Panc1 (cell line): Measurements from ENCODE around the gene SIGLEC7. TPM values are rescaled to one million over a fixed set of nuclear protein-coding genes. Genes with fewer than 3 reads are reported as not detected.

Experiments used
- ATAC-seq: fragments of 200-7000 bp; cut with Tn5 transposase; 2 replicates; pipeline ENCODE4 v1.9.1; 2020; ENCODE audit warnings: mild to moderate bottlenecking, moderate library complexity
- BruUV-seq: library from RNA; stranded (reverse); fragments of 400-500 nt; replicated peaks from 2 replicates; lab custom pipeline; 2021; lab: Mats Ljungman, UMichigan
- CTCF ChIA-PET: fragments of 300-600 bp; sonication (Branson Sonifier 250); formaldehyde crosslinking; loops from one replicate; lab custom pipeline; 2022; ENCODE audit warnings: antibody characterized with exemption; lab: Charles Lee
- POLR2A ChIA-PET: fragments of 300-600 bp; sonication (Branson Sonifier 250); formaldehyde crosslinking; loops from one replicate; lab custom pipeline; 2022; ENCODE audit warnings: antibody characterized with exemption; lab: Charles Lee
- DNase-seq: peaks from one replicate; pipeline ENCODE4 v3.0.0-alpha.2; 2010; ENCODE audit warnings: low read depth, low spot score
- H3K27ac ChIP-seq: 2 replicates; pipeline ENCODE4 v1.5.1; 2011; ENCODE audit warnings: mild to moderate bottlenecking, low read length, inconsistent platforms
- H3K27me3 ChIP-seq: fragments of 200-500 bp; sonication (Bioruptor generic); 2 replicates; pipeline ENCODE4 v1.6.0; 2014; ENCODE audit warnings: low read length, inconsistent platforms; ENCODE audit not compliant: control insufficient read depth, insufficient read depth
- H3K36me3 ChIP-seq: fragments of 200-500 bp; sonication (Bioruptor generic); 2 replicates; pipeline ENCODE4 v1.5.1; 2014; ENCODE audit warnings: inconsistent platforms, mild to moderate bottlenecking, low read length, moderate library complexity; ENCODE audit not compliant: control insufficient read depth, insufficient read depth
- H3K4me1 ChIP-seq: 2 replicates; pipeline ENCODE4 v1.5.1; 2011; ENCODE audit warnings: inconsistent platforms, mild to moderate bottlenecking, low read length, moderate library complexity; ENCODE audit not compliant: control insufficient read depth, insufficient read depth
- H3K4me3 ChIP-seq, 2 experiments: 2 replicates each; pipeline ENCODE4 v1.5.1; 2011 to 2012; ENCODE audit warnings: low read depth in 2 of 2, low read length in 2 of 2, mild to moderate bottlenecking in 2 of 2, inconsistent platforms in 1 of 2, moderate library complexity in 1 of 2
- H3K9me3 ChIP-seq: fragments of 200-500 bp; sonication (Bioruptor generic); 2 replicates; pipeline ENCODE4 v1.5.1; 2014; ENCODE audit warnings: low read depth, mild to moderate bottlenecking, inconsistent platforms, low read length, moderate library complexity; ENCODE audit not compliant: control insufficient read depth, insufficient read depth
- POLR2AphosphoS5 ChIP-seq: IDR thresholded peaks from 2 replicates; pipeline ENCODE4 v1.6.1; 2012; ENCODE audit warnings: mild to moderate bottlenecking, low read depth, low read length, moderate library complexity
- SIN3A ChIP-seq: IDR thresholded peaks from 2 replicates; pipeline ENCODE4 v1.6.1; 2012; ENCODE audit warnings: low read depth, mild to moderate bottlenecking, low read length, moderate library complexity, borderline replicate concordance; ENCODE audit not compliant: insufficient read depth
- TCF7L2 ChIP-seq: IDR thresholded peaks from 2 replicates; pipeline ENCODE4 v1.6.1; 2011; ENCODE audit warnings: mild to moderate bottlenecking, low read depth, low read length, inconsistent platforms
- in situ Hi-C: cut with HindIII; loops from 2 replicates; pipeline ENCODE4 v1.10.0; 2016; ENCODE audit warnings: low sequenced_read_pairs, low pct_unique_long_range_greater_than_20kb
- intact Hi-C: fragments of 100-400 bp; cut with micrococcal nuclease; formaldehyde crosslinking; loops from one replicate; pipeline ENCODE4 v1.10.0; 2022; ENCODE audit not compliant: unreplicated experiment
- total RNA-seq: library from RNA; stranded (reverse); gene quantifications from one replicate; pipeline ENCODE4 v1.2.1, GENCODE V29; 2021; ENCODE audit not compliant: unreplicated experiment
- TF ChIP-seq, protein P1 (sequence below), 2 experiments: IDR thresholded peaks; 2 replicates each; pipeline ENCODE4 v1.6.1; 2011 to 2012; ENCODE audit warnings: low read depth in 2 of 2, control low read depth in 1 of 2, low read length in 1 of 2, mild to moderate bottlenecking in 1 of 2, moderate library complexity in 1 of 2; ENCODE audit not compliant: insufficient read depth in 1 of 2
- TF ChIP-seq, protein P2 (sequence below): fragments of 450-650 bp; IDR thresholded peaks from 2 replicates; pipeline ENCODE4 v1.5.1; 2017; ENCODE audit warnings: mild to moderate bottlenecking

SIGLEC7 gene
- total RNA-seq, 1 experiment from 2014 or later: not detected

DNA sequence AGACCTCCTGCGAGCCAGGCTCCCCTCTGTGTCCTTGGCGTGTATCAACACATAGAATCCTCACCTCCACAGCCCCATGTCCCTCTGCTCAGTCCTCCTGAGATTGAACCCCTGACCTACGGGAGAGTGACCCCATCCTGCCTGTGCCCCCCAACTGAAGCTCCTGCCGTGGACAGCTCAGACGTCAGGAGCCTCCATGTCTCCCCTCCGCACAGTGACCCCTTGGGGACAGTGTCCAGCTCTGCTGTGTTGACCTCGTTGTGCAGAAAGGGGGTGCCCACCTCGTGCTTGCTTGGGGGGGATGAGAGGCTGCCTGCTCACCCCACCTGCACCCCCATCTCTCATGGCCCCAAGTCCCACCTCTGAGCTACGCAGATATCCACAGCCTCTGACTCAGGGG lies 17.9 kb upstream of the SIGLEC7 start:
- TF ChIP-seq SIN3A: no peak
- TF ChIP-seq, protein P1, sequence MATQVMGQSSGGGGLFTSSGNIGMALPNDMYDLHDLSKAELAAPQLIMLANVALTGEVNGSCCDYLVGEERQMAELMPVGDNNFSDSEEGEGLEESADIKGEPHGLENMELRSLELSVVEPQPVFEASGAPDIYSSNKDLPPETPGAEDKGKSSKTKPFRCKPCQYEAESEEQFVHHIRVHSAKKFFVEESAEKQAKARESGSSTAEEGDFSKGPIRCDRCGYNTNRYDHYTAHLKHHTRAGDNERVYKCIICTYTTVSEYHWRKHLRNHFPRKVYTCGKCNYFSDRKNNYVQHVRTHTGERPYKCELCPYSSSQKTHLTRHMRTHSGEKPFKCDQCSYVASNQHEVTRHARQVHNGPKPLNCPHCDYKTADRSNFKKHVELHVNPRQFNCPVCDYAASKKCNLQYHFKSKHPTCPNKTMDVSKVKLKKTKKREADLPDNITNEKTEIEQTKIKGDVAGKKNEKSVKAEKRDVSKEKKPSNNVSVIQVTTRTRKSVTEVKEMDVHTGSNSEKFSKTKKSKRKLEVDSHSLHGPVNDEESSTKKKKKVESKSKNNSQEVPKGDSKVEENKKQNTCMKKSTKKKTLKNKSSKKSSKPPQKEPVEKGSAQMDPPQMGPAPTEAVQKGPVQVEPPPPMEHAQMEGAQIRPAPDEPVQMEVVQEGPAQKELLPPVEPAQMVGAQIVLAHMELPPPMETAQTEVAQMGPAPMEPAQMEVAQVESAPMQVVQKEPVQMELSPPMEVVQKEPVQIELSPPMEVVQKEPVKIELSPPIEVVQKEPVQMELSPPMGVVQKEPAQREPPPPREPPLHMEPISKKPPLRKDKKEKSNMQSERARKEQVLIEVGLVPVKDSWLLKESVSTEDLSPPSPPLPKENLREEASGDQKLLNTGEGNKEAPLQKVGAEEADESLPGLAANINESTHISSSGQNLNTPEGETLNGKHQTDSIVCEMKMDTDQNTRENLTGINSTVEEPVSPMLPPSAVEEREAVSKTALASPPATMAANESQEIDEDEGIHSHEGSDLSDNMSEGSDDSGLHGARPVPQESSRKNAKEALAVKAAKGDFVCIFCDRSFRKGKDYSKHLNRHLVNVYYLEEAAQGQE (IDR thresholded peaks at IDR 0.05; ENCODE audit: insufficient read depth in 1 of 2, low read depth in 2 of 2, low read length in 1 of 2): no peak
- no peak for TF ChIP-seq TCF7L2
- TF ChIP-seq, protein P2, sequence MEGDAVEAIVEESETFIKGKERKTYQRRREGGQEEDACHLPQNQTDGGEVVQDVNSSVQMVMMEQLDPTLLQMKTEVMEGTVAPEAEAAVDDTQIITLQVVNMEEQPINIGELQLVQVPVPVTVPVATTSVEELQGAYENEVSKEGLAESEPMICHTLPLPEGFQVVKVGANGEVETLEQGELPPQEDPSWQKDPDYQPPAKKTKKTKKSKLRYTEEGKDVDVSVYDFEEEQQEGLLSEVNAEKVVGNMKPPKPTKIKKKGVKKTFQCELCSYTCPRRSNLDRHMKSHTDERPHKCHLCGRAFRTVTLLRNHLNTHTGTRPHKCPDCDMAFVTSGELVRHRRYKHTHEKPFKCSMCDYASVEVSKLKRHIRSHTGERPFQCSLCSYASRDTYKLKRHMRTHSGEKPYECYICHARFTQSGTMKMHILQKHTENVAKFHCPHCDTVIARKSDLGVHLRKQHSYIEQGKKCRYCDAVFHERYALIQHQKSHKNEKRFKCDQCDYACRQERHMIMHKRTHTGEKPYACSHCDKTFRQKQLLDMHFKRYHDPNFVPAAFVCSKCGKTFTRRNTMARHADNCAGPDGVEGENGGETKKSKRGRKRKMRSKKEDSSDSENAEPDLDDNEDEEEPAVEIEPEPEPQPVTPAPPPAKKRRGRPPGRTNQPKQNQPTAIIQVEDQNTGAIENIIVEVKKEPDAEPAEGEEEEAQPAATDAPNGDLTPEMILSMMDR: no peak
- TF ChIP-seq POLR2AphosphoS5: no peak
- CTCF ChIA-PET: no interaction called here
- Histone ChIP-seq H3K27me3 (no peaks in the 10 kb centered on the region), H3K36me3 (no peaks in the 10 kb centered on the region), H3K4me3 (no peak overlapping the region), H3K4me1 (no peaks in the 10 kb centered on the region), H3K27ac (no peak overlapping the region), H3K9me3 (no peaks in the 10 kb centered on the region)
- no TSS peak for BruUV-seq
- intact Hi-C loops (no loop called here), in situ Hi-C loops (no loop called here)
- no peak for DNase-seq
- no peak for ATAC-seq
- POLR2A ChIA-PET: no interaction called here

DNA sequence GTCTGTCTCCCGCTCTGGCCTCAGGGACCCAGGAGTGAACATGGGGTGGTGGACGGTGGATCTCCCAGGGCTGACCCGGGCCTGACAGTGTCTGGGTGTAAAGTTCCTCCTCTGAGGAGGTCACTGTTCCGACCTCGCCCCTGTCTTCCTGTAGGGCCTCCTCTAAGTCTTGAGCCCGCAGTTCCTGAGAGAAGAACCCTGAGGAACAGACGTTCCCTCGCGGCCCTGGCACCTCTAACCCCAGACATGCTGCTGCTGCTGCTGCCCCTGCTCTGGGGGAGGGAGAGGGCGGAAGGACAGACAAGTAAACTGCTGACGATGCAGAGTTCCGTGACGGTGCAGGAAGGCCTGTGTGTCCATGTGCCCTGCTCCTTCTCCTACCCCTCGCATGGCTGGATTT lies 17.4 kb upstream of the SIGLEC7 start, which contains the start of gene SIGLEC9:
TSS of gene SIGLEC9 (plus strand) at position 178 of the 400 bp plus-strand sequence. CDS start at position 247, 69 bp downstream.
- ChIA-PET POLR2A (no interaction called here), CTCF (no interaction called here)
- H3K27me3 ChIP-seq: no peaks in the 10 kb centered on the region
- H3K4me1 ChIP-seq: no peaks in the 10 kb centered on the region
- BruUV-seq: no TSS peak
- intact Hi-C loops (no loop called here), in situ Hi-C loops (no loop called here)
- TF ChIP-seq, protein P1 (IDR thresholded peaks at IDR 0.05; ENCODE audit: insufficient read depth in 1 of 2, low read depth in 2 of 2, low read length in 1 of 2): no peak
- TF ChIP-seq SIN3A: no peak
- TF ChIP-seq TCF7L2: no peak
- TF ChIP-seq POLR2AphosphoS5: no peak
- TF ChIP-seq, protein P2: no peak
- no peaks in the 10 kb centered on the region for H3K36me3 ChIP-seq
- no peak within 1 kb of the TSS for H3K4me3 ChIP-seq
- H3K9me3 ChIP-seq: no peaks in the 10 kb centered on the region
- DNase-seq (no peak), ATAC-seq (no peak)
- H3K27ac ChIP-seq: no peak within 1 kb of the TSS
